HCT116 (cell line): ENCODE data around the gene TIMM44. TPM values are rescaled to one million over a fixed set of nuclear protein-coding genes. Genes with fewer than 3 reads are reported as not detected.

Experiments used
- ATAC-seq: fragments of 200-7000 bp; cut with Tn5 transposase; 2 replicates; pipeline ENCODE4 v1.9.1; 2020; ENCODE audit warnings: mild to moderate bottlenecking, moderate library complexity
- BruUV-seq: library from RNA; stranded (reverse); fragments of 400-500 nt; replicated peaks from 2 replicates; lab custom pipeline; 2021; lab: Mats Ljungman, UMichigan
- CTCF ChIA-PET: fragments of 300-600 bp; sonication (Branson Sonifier 250); formaldehyde crosslinking; loops from one replicate; lab custom pipeline; 2021; ENCODE audit warnings: antibody characterized with exemption; lab: Charles Lee
- POLR2A ChIA-PET: fragments of 300-600, 350-600 bp; sonication (Branson Sonifier 250); formaldehyde crosslinking; loops from one replicate; lab custom pipeline; 2021; ENCODE audit warnings: antibody characterized with exemption; lab: Charles Lee
- RAD21 ChIA-PET, 2 experiments: fragments of 300-600 bp; sonication (Branson Sonifier 250); formaldehyde crosslinking; loops; one replicate each; lab custom pipeline; 2023; ENCODE audit warnings: low total read pairs in 2 of 2; ENCODE audit not compliant: uncharacterized antibody in 2 of 2, unreplicated experiment in 2 of 2, low non-redundant PET in 1 of 2; lab: Charles Lee
- DNase-seq: peaks from one replicate; pipeline ENCODE4 v3.0.0-alpha.2; 2010; ENCODE audit warnings: low read depth, low spot score
- H2AFZ ChIP-seq: fragments of 200-600 bp; shearing (Covaris generic), sonication (generic); 2 replicates; pipeline ENCODE4 v1.6.1; 2017; ENCODE audit warnings: low read depth, mixed run types, mixed read lengths, antibody characterized with exemption, low read length; ENCODE audit not compliant: poor library complexity, severe bottlenecking
- H3K27ac ChIP-seq: 2 replicates; pipeline ENCODE4 v1.5.1; 2012; ENCODE audit warnings: low read depth, low read length
- H3K27me3 ChIP-seq: fragments of 200-600 bp; sonication (generic); 2 replicates; pipeline ENCODE4 v1.6.1; 2016; ENCODE audit warnings: mixed run types, low read length, mixed read lengths; ENCODE audit not compliant: insufficient read depth
- H3K36me3 ChIP-seq, 2 experiments: fragments of 200-500 bp in 1 of 2; fragments of 200-600 bp in 1 of 2; sonication (Bioruptor generic) in 1 of 2; sonication (generic) in 1 of 2; 2 replicates each; pipeline versions ENCODE4 v1.5.1 to v1.6.1; 2014 to 2016; ENCODE audit warnings: low read length in 2 of 2, inconsistent platforms in 1 of 2, mixed read lengths in 1 of 2, mixed run types in 1 of 2; ENCODE audit not compliant: insufficient read depth in 2 of 2, control insufficient read depth in 1 of 2
- H3K4me1 ChIP-seq, 2 experiments: fragments of 200-600 bp in 1 of 2; sonication (generic) in 1 of 2; 2 replicates each; pipeline versions ENCODE4 v1.5.1 to v1.6.1; 2012 to 2017; ENCODE audit warnings: low read length in 2 of 2, inconsistent platforms in 1 of 2, mild to moderate bottlenecking in 1 of 2, mixed read lengths in 1 of 2, mixed run types in 1 of 2, moderate library complexity in 1 of 2; ENCODE audit not compliant: insufficient read depth in 2 of 2, control insufficient read depth in 1 of 2
- H3K4me2 ChIP-seq: fragments of 200-600 bp; sonication (generic); 2 replicates; pipeline ENCODE4 v1.6.1; 2017; ENCODE audit warnings: mixed run types, low read length, mixed read lengths
- H3K4me3 ChIP-seq, 2 experiments: fragments of 200-600 bp in 1 of 2; sonication (generic) in 1 of 2; replicated peaks in 1 of 2; 2 replicates each; pipeline ENCODE4 v1.5.1; 2011 to 2016; ENCODE audit warnings: low read length in 2 of 2, control low read depth in 1 of 2, low read depth in 1 of 2, mild to moderate bottlenecking in 1 of 2, mixed read lengths in 1 of 2, mixed run types in 1 of 2
- H3K79me2 ChIP-seq: fragments of 200-600 bp; sonication (generic); 2 replicates; pipeline ENCODE4 v1.6.1; 2017; ENCODE audit warnings: mild to moderate bottlenecking, mixed run types, low read length, moderate library complexity, mixed read lengths; ENCODE audit not compliant: insufficient read depth
- H3K9ac ChIP-seq: fragments of 200-600 bp; sonication (generic); 2 replicates; pipeline ENCODE4 v1.6.1; 2016; ENCODE audit warnings: low read length, mixed read lengths
- H3K9me2 ChIP-seq: fragments of 200-600 bp; sonication (generic), shearing (Covaris generic); 2 replicates; pipeline ENCODE4 v1.6.1; 2017; ENCODE audit warnings: mixed run types, mild to moderate bottlenecking, moderate library complexity; ENCODE audit not compliant: insufficient read depth
- H3K9me3 ChIP-seq, 2 experiments: fragments of 200-500 bp in 1 of 2; fragments of 200-600 bp in 1 of 2; sonication (Bioruptor generic) in 1 of 2; sonication (generic) in 1 of 2; 2 replicates each; pipeline ENCODE4 v1.6.1; 2014 to 2017; ENCODE audit warnings: low read length in 2 of 2, mixed read lengths in 2 of 2, inconsistent platforms in 1 of 2, low read depth in 1 of 2, mild to moderate bottlenecking in 1 of 2, mixed run types in 1 of 2, moderate library complexity in 1 of 2; ENCODE audit not compliant: control insufficient read depth in 1 of 2, insufficient read depth in 1 of 2
- H4K20me1 ChIP-seq: fragments of 200-600 bp; sonication (generic), shearing (Covaris generic); 2 replicates; pipeline ENCODE4 v1.6.1; 2017; ENCODE audit warnings: mixed run types, mild to moderate bottlenecking, moderate library complexity; ENCODE audit not compliant: insufficient read depth
- CBX3 ChIP-seq: IDR thresholded peaks from 2 replicates; pipeline ENCODE4 v1.6.1; 2012; ENCODE audit warnings: low read depth
- CEBPB ChIP-seq: IDR thresholded peaks from 2 replicates; pipeline ENCODE4 v1.6.1; 2012; ENCODE audit warnings: low read depth
- EGR1 ChIP-seq: IDR thresholded peaks from 2 replicates; pipeline ENCODE4 v1.6.1; 2012; ENCODE audit warnings: low read depth
- ELF1 ChIP-seq: IDR thresholded peaks from 2 replicates; pipeline ENCODE4 v1.6.1; 2012; ENCODE audit warnings: low read depth, borderline replicate concordance
- JUND ChIP-seq: IDR thresholded peaks from 2 replicates; pipeline ENCODE4 v1.6.1; 2012
- POLR2A ChIP-seq: IDR thresholded peaks from 2 replicates; pipeline ENCODE4 v1.7.0; 2011; ENCODE audit warnings: borderline replicate concordance; ENCODE audit not compliant: insufficient read depth, insufficient read length; ENCODE audit errors: extremely low read depth
- POLR2AphosphoS5 ChIP-seq: IDR thresholded peaks from 2 replicates; pipeline ENCODE4 v1.6.1; 2011; ENCODE audit warnings: mild to moderate bottlenecking, low read depth, low read length, moderate library complexity
- RAD21 ChIP-seq: IDR thresholded peaks from 2 replicates; pipeline ENCODE4 v1.6.1; 2012; ENCODE audit warnings: low read depth, mild to moderate bottlenecking
- SP1 ChIP-seq: IDR thresholded peaks from 2 replicates; pipeline ENCODE4 v1.6.1; 2012; ENCODE audit warnings: low read depth
- TCF7L2 ChIP-seq: IDR thresholded peaks from 2 replicates; pipeline ENCODE4 v1.7.0; 2011; ENCODE audit warnings: borderline replicate concordance, inconsistent platforms; ENCODE audit not compliant: insufficient read depth, insufficient read length; ENCODE audit errors: extremely low read depth
- YY1 ChIP-seq: IDR thresholded peaks from 2 replicates; pipeline ENCODE4 v1.6.1; 2011; ENCODE audit warnings: low read length, low read depth, moderate library complexity, mild to moderate bottlenecking; ENCODE audit not compliant: insufficient replicate concordance; ENCODE audit errors: extremely low read depth
- ZNF274 ChIP-seq: fragments of 200-500 bp; sonication (Bioruptor generic); IDR thresholded peaks from 2 replicates; pipeline ENCODE4 v1.6.1; 2014; ENCODE audit warnings: mild to moderate bottlenecking, low read depth, low read length, inconsistent platforms
- intact Hi-C: fragments of 100-400 bp; cut with micrococcal nuclease; formaldehyde crosslinking; loops from 2 replicates; pipeline ENCODE4 v1.10.0; 2022
- total RNA-seq: library from RNA; stranded (reverse); gene quantifications from one replicate; pipeline ENCODE4 v1.2.1, GENCODE V29; 2021; ENCODE audit not compliant: unreplicated experiment
- TF ChIP-seq, protein P1 (sequence below): IDR thresholded peaks from 2 replicates; pipeline ENCODE4 v1.6.1; 2012
- TF ChIP-seq, protein P2 (sequence below), 3 experiments: fragments of 200-600 bp in 1 of 3; sonication (generic) in 1 of 3; IDR thresholded peaks in 2 of 3; conservative IDR thresholded peaks in 1 of 3; 2 replicates each; pipeline ENCODE4 v1.5.1; 2012 to 2017; ENCODE audit warnings: low read depth in 2 of 3, low read length in 2 of 3, antibody characterized with exemption in 1 of 3, borderline replicate concordance in 1 of 3, control low read depth in 1 of 3, mild to moderate bottlenecking in 1 of 3, mixed read lengths in 1 of 3, mixed run types in 1 of 3, moderate library complexity in 1 of 3; ENCODE audit not compliant: insufficient read depth in 1 of 3
- TF ChIP-seq, protein P3 (sequence below): IDR thresholded peaks from 2 replicates; pipeline ENCODE4 v1.6.1; 2011; ENCODE audit warnings: mild to moderate bottlenecking, low read length, moderate library complexity; ENCODE audit not compliant: insufficient replicate concordance; ENCODE audit errors: extremely low read depth
- TF ChIP-seq, protein P4 (sequence below): IDR thresholded peaks from 2 replicates; pipeline ENCODE4 v1.6.1; 2012

TIMM44 gene
- total RNA-seq, 1 experiment from 2014 or later, result 136 TPM

- no peaks in the 10 kb centered on the region for H3K4me1 ChIP-seq
- H3K4me3 ChIP-seq, result no peak overlapping the region
- no peaks in the 10 kb centered on the region for H3K9me3 ChIP-seq
- no peaks in the 10 kb centered on the region for H3K9me2 ChIP-seq
- ChIA-PET POLR2A (no interaction called here), CTCF (no interaction called here), RAD21 (no interaction called here)
- H4K20me1 ChIP-seq, result no peaks in the 10 kb centered on the region
- no peak overlapping the region for H3K9ac ChIP-seq
- ATAC-seq (no peak), DNase-seq (no peak)
- H3K36me3 ChIP-seq, result peaks cover 57 to 63% of the 10 kb centered on the region in 2 experiments; a peak in 3 of 4 replicates
- peaks cover 22% of the 10 kb centered on the region; the same call in 1 of the 2 replicates for H3K79me2 ChIP-seq
- no peak overlapping the region for H3K27ac ChIP-seq
- H3K27me3 ChIP-seq, result no peaks in the 10 kb centered on the region
- H2AFZ ChIP-seq, result no peak overlapping the region
- H3K4me2 ChIP-seq, result no peak overlapping the region
- intact Hi-C loops, result no loop called here
- BruUV-seq, result no TSS peak
- TF ChIP-seq, protein P1, sequence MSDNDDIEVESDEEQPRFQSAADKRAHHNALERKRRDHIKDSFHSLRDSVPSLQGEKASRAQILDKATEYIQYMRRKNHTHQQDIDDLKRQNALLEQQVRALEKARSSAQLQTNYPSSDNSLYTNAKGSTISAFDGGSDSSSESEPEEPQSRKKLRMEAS, result no peak
- TF ChIP-seq POLR2A (no peak), TCF7L2 (no peak), JUND (no peak), POLR2AphosphoS5 (no peak), CBX3 (no peak), ZNF274 (no peak), ELF1 (no peak), YY1 (no peak), CEBPB (no peak), RAD21 (no peak), EGR1 (no peak), SP1 (no peak)
- TF ChIP-seq, protein P2, sequence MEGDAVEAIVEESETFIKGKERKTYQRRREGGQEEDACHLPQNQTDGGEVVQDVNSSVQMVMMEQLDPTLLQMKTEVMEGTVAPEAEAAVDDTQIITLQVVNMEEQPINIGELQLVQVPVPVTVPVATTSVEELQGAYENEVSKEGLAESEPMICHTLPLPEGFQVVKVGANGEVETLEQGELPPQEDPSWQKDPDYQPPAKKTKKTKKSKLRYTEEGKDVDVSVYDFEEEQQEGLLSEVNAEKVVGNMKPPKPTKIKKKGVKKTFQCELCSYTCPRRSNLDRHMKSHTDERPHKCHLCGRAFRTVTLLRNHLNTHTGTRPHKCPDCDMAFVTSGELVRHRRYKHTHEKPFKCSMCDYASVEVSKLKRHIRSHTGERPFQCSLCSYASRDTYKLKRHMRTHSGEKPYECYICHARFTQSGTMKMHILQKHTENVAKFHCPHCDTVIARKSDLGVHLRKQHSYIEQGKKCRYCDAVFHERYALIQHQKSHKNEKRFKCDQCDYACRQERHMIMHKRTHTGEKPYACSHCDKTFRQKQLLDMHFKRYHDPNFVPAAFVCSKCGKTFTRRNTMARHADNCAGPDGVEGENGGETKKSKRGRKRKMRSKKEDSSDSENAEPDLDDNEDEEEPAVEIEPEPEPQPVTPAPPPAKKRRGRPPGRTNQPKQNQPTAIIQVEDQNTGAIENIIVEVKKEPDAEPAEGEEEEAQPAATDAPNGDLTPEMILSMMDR (IDR thresholded peaks at IDR 0.05 in 2 of 3, conservative IDR thresholded peaks at IDR 0.05 in 1 of 3; ENCODE audit: borderline replicate concordance in 1 of 3, insufficient read depth in 1 of 3, low read depth in 2 of 3, low read length in 2 of 3), result no peak
- TF ChIP-seq, protein P3, sequence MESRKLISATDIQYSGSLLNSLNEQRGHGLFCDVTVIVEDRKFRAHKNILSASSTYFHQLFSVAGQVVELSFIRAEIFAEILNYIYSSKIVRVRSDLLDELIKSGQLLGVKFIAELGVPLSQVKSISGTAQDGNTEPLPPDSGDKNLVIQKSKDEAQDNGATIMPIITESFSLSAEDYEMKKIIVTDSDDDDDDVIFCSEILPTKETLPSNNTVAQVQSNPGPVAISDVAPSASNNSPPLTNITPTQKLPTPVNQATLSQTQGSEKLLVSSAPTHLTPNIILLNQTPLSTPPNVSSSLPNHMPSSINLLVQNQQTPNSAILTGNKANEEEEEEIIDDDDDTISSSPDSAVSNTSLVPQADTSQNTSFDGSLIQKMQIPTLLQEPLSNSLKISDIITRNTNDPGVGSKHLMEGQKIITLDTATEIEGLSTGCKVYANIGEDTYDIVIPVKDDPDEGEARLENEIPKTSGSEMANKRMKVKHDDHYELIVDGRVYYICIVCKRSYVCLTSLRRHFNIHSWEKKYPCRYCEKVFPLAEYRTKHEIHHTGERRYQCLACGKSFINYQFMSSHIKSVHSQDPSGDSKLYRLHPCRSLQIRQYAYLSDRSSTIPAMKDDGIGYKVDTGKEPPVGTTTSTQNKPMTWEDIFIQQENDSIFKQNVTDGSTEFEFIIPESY, result no peak
- TF ChIP-seq, protein P4, sequence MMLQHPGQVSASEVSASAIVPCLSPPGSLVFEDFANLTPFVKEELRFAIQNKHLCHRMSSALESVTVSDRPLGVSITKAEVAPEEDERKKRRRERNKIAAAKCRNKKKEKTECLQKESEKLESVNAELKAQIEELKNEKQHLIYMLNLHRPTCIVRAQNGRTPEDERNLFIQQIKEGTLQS, result no peak
Measured at GRCh38 chr19:7968796-7969554, 25.5 kb upstream of the TIMM44 start.
